GM19467 (cell line): ENCODE measurements around the gene CES5A.
"Not testable (repeated sequence)": the region's sequence is repeated elsewhere in the genome, so short reads cannot be mapped to it uniquely, and the experiment has no call there.

Experiments used
- ATAC-seq: cut with Tn5 transposase; IDR thresholded peaks from one replicate; pipeline ENCODE4 v1.9.1; 2021; ENCODE audit warnings: mild to moderate bottlenecking, moderate library complexity; ENCODE audit not compliant: unreplicated experiment

CES5A gene

GRCh38 chr16:55875273-55875672 lies at the start of gene CES5A:
TSS of gene CES5A (minus strand) at chr16:55875373. CDS start at chr16:55875221, 152 bp downstream.
- no peak for ATAC-seq

DNA sequence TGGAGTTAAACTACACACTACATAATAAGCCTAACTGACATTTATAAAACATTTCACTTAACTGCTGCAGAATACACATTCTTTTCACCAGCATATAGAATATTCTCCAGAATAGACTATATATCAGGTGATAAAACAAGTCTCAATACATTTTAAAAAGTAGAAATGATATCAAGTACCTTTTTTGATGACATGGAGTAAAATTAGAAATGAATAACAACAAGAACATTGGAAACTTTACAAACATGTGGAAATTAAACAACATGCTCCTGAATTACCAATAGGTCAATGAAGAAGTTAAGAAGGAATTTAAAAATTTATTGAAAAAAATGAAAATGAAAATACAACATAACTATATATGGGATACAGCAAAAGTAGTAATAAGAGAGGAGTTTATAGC lies 47.5 kb upstream of the CES5A start:
- ATAC-seq: no peak

DNA sequence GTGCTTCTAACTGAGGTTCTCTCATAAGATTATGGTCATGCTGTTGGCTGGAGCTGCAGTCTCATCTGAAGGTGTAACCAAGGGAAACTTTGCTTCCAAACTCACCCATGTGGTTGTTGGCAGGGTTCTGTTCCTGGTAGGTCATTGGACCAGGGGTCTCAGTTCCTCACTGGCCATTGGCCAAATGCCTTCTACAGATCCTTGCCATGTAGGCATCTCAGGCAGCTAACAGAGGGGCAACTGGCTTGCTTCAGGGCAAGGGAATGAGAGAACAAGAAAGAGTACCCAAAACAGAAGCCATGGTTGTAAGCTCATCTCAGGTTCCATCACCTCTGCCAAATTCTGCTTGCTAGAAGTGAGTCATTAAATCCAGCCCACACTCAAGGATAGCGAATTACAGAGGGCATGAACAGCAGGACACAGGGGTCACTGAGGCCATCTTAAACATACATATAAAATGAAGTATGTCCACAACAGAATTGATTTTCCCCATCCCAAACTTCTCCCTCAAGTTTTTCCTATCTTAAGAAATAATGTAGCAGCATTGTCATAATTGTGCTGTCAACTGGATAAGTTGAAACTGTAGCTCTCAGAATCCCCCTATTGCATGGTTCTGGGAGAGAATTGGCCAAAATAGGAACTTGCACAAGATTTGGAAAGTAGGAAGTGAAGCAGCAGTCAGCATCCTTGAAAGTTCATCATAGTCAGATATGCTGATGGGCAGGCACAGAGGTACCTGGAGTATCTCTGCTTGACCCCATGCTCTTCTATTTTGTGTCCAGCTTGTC lies 42.4 kb upstream of the CES5A start:
- ATAC-seq: no peak

GRCh38 chr16:55915096-55915827 lies 40.1 kb upstream of the CES5A start:
- ATAC-seq: no peak

- ATAC-seq: no peak
Observed at GRCh38 chr16:55914383-55914782, 39.2 kb upstream of the CES5A start.

GRCh38 chr16:55913716-55914115 lies 38.5 kb upstream of the CES5A start:
- no peak for ATAC-seq

DNA sequence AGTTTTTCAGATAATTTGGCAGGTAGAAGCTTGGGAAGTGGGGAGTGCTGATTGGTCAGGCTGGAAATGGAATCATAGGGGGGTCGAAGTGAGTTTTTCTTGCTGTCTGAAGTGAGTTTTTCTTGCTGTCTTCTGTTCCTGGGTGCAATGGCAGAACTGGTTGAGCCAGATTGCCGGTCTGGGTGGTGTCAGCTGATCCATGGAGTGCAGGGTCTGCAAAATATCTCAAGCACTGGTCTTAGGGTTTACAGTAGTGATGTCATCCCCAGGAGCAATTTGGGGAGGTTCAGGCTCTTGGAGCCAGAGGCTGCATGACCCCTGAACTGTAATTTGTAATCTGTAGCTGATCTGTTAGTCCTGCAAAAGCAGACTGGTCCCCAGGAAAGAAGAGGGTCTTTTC lies 37.9 kb upstream of the CES5A start:
- ATAC-seq: not testable (repeated sequence)

DNA sequence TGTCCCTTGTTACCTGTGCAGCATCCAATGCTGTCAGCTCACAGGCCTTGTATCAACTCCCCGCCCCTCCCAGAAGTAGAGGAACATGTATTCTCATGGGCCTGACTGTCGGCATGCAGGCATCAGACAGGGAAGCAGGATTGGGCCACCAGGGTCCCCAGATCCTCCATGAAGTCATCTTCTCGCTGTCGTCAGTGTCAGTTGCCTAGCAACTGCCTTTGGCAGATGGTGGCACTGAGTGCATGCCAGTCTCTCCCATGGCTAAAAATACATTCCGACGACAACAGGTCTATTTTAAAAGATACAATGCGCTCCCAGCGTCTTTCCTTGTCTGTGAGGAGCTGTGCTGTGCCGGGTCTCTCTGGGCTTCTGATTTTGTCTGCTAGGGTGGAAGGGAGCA lies 36.8 kb upstream of the CES5A start:
- no peak for ATAC-seq

DNA sequence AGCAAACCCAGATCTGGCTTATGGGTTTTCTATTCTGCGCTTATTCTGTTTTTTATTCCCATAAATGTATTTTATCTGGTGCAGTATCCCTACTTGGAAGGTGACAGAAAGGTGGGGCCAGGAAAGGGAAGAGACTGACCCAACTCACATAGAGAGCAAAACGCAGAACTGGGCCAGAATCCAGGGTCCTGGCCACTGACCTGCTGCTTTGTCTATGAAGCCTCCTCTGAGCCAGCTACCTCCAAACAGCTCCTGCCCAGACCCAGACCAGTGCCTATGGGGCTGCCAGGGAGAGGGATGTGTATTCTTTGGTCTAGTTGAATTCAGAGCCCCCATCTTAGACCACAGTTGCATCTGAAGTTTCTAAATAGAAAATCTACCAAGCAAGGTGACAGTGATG lies 36.4 kb upstream of the CES5A start:
- ATAC-seq: no peak

DNA sequence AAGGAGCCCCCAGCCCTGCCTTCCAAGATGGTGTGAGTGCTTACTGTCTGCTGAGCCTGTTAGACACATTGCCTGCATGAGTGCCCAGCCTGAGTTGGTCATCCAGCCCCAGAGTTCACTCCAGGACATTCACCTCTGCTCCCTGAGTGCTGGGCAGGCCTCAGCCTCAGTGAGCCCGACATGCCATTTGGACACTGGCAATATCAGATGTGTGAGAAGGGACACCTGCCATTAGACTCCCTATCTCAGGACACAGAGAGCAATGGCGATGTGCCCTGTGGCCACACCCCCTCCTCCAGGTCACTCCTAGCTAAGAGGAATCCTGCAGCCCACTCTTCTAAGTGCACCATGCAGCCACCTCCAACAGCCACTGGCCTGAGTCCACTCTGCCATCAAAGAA lies 34.7 kb upstream of the CES5A start:
- ATAC-seq: no peak

GRCh38 chr16:55908641-55909040 lies 33.5 kb upstream of the CES5A start:
- ATAC-seq: no peak

- ATAC-seq: no peak
Observed at GRCh38 chr16:55907661-55908060, 32.5 kb upstream of the CES5A start.

DNA sequence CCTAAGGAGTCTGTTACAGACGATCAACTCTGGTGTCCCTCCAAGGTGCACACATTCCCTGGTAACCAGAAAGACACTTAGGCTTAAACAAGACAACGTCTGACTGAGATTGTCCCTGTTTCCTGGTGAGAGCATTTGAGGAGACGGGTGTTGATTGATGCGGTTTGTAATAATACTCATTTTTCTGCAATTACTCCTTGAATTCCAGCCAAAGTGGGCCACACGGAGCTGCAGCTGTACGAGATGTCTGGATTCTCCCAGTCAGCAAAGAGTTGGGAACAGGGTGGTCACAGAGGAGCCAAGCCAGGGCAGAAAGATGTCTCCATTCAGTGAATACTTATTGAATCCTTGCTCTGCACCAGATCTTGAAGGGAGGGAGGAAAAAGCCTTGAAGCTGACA lies 30.9 kb upstream of the CES5A start:
- no peak for ATAC-seq

DNA sequence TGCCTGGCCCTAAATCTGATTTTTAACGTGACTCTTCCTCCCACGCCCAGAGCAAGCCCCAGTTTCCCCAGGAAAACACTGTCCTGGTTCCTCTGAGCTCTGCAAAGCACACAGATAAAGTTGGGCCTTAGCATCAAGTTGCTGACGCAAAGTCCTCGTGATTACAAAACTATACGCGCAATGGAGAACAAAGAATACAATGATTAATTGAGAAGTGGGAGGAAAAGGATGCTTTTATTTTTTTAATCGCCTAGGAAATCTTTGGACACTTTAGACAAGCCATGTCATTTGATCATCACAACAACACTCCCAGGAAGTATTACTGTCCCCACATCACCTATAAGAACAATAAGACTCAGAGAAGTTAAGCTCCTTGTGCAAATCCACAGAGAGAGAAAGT lies 30.5 kb upstream of the CES5A start:
- no peak for ATAC-seq

DNA sequence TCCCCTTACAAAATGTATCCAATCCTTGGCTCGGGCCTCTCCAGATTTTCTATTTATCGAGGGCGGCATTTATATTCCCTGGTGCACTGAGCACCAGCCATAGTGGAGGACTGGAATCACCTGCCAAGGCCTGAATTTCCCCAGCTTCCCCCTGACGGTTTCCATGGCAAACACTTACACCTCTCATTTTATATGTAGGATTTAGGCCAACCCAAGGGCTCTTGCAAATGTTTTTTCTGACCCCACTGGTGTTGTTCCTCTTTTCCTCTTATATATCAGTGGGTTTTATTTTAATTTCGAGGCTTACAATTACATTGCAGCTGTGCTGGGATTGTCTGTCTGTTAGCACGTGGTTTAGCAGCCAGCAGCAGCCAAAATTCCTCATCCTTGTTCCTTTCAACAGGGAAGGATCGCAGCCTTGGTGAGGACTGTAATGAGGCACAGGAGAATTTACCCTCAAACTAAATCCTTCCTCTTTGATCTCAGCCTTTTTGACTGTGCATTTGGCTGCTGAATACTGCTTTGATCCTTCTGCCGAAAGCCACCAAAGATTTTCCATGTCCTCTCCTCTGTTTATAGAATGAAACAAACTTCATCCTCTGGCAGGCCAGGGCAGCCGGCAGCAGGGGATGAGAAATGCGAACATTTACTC lies 26.5 kb upstream of the CES5A start:
- no peak for ATAC-seq

DNA sequence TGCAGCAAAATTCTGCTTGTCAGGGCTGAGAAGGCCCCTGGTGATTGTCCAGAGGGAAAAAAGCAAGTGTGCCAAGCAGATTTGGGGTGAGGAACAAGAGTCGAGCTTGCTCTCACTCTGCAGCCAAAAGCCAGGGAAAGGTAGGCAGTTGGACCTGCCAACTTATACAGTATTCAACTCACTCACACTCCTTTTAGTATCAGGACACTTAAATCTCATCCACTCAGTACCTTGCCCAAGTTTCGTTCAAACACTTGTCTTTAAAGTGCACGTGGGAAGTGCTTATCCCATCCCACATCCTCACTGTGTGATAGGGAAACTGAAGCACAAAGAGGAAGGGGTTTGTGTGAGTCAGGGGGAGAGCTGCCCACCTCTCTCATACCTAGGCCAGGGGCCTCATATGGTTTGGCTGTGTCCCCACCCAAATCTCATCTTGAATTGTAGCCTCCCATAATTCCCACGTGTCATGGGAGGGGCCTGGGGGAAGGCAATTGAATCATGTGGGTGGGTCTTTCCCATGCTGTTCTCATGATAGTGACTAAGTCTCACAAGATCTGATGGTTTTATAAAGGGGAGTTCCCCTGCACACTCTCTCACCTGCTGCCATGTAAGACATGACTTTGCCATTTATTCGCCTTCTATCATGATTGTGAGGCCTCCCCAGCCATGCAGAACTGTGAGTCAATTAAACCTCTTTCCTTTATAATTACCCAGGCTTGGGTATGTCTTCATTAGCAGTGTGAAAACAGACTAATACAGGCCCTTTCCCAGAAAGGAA lies 25.6 kb upstream of the CES5A start:
- ATAC-seq: no peak

DNA sequence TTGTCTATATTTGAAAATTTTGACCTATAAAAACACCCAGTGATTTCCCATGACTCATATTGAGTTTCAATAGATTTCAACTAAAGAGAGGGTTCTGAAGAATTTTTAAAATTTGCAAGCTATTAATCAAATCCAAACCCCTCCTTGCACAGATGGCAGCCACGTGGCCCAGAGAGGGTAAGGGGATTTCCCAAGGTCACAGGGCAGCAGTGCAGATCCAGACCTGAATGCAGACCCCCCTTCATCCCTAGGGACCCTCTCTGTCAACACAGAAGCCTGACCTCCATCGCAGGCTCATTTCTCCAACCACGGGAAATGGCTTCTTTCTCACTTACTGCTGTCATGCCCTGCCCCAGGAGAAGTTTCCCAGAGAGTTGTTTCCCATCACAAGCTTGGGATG lies 24.7 kb upstream of the CES5A start:
- no peak for ATAC-seq

GRCh38 chr16:55898592-55898991 lies 23.4 kb upstream of the CES5A start:
- no peak for ATAC-seq

- ATAC-seq: no peak
Observed at GRCh38 chr16:55892821-55893220, 17.6 kb upstream of the CES5A start.

DNA sequence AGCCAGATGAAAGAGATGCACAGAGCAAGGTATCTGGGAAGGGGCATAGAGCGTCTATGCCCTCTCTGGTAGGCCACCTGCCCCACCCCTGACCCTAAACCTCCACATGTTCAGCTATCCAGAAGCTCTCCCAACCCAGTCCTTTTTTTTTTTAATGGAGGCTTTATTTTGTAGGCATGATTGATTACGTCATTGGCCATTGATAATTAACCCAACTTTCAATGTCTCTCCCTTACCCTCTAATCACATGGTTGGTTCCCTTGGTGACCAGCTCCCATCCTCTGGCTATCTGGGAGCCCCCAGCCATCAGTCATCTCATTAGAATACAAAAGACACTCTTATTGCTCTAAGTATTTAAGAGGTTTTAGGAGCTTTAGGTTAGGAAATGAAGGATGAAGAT lies 14.3 kb upstream of the CES5A start:
- ATAC-seq: no peak

DNA sequence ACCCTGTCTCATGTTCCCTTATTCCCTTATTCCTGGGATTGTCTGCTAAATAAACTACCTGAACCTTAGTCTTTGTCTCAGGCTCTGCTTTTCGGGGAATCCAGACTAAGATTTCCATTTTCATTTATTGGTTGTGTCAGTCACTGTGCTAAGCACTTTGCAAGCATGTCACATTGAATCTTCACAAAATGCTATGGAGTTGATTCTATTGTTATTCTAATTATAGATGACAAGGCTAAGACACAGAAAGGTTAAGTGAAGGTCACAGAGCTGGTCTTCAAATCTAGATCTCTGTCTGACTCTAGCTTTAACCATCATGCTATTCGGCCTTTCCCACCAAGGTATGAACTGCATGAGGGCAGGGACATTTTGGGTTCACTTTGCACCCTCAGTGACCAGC lies 13.4 kb upstream of the CES5A start:
- no peak for ATAC-seq
